Left kidney (tissue), 1 donor: Measurements from ENCODE around the gene HMGB3. TPM values are rescaled to one million over a fixed set of nuclear protein-coding genes. Genes with fewer than 3 reads are reported as not detected.

Experiments
- polyA plus RNA-seq: library from polyadenylated mRNA; unstranded; fragments of 120-200 nt; gene quantifications from one replicate; pipeline ENCODE4 v1.2.1, GENCODE V29; 2013; ENCODE audit not compliant: insufficient read length

The HMGB3 gene
- polyA plus RNA-seq, 1 donor, result 159 TPM

Other genes with a start within 250 kb of the HMGB3 start
- 39.9 TPM for gene CD99L2, start 84.7 kb upstream of the HMGB3 start, polyA plus RNA-seq
- 0.10 TPM for gene GPR50, start 193.2 kb downstream of the HMGB3 start, polyA plus RNA-seq